NT2/D1 (cell line): Measurements from ENCODE around the gene FUNDC1.
"Not testable (repeated sequence)": the region's sequence is repeated elsewhere in the genome, so short reads cannot be mapped to it uniquely, and the experiment has no call there.

Source experiments
- SUZ12 ChIP-seq: IDR thresholded peaks from 2 replicates; pipeline ENCODE4 v1.6.1; 2011; ENCODE audit not compliant: insufficient read length, insufficient read depth; ENCODE audit errors: extremely low read depth
- YY1 ChIP-seq: IDR thresholded peaks from 2 replicates; pipeline ENCODE4 v1.6.1; 2011; ENCODE audit not compliant: insufficient read length, insufficient read depth
- ZNF274 ChIP-seq: IDR thresholded peaks from 2 replicates; pipeline ENCODE4 v1.6.1; 2011; ENCODE audit warnings: mild to moderate bottlenecking, low read depth, low read length

DNA sequence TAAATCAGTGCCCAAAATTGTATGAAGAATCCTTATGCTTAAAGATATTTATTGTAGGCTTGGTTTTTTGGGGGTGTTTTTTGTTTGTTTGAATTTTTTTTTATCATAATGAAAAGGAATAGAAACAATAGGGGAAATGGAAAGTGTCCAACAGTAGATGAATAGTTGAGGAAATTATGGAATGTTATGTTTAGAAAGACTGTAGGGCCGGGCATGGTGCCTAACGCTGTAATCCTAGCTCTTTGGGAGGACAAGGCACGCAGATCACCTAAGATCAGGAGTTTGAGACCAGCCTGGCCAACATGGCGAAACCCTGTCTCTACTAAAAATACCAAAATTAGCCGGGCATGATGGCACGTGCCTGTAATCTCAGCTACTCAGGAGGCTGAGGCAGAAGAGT lies 19.2 kb upstream of the FUNDC1 start:
- not testable (repeated sequence) for TF ChIP-seq YY1, SUZ12, ZNF274
